Measurements from ENCODE around the gene UNCX. TPM values are rescaled to one million over a fixed set of nuclear protein-coding genes. Genes with fewer than 3 reads are reported as not detected.
"Not testable (repeated sequence)": the region's sequence is repeated elsewhere in the genome, so short reads cannot be mapped to it uniquely, and the experiment has no call there.

The UNCX gene
- total RNA-seq = not detected

DNA sequence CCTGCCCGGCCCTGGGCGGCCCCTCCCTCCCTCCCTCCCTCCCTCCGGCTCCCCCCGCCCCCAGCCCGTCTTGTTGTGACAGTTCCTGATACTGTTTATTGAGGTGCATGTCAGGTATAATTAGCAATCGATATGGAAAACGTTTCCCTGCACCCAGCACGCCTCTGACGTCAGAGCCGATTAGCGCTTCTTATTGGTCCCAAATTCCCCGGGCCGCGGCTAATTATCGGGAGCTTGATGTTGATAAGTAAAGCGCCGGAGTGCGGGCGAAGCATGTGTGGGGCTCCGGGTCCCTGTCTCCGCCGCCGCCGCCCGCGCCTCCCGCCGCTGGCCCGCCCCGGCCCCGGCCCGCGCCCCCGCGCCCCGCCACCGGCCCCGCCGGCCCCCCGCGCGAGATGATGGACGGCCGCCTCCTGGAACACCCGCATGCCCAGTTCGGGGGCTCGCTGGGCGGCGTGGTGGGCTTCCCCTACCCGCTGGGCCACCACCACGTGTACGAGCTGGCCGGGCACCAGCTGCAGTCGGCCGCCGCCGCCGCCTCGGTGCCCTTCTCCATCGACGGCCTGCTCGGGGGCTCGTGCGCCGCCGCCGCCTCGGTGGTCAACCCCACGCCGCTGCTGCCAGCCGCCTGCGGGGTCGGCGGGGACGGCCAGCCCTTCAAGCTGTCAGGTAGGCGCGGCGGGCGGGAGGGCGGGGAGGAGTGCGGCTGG, at the start of gene UNCX:
Gene UNCX, plus strand, starts transcription at position 250 of the 710 bp plus-strand sequence. Its CDS starts 146 bp downstream, at position 396.
- POLR2A ChIA-PET = no interaction called here
- CTCF ChIA-PET = no interaction called here

DNA sequence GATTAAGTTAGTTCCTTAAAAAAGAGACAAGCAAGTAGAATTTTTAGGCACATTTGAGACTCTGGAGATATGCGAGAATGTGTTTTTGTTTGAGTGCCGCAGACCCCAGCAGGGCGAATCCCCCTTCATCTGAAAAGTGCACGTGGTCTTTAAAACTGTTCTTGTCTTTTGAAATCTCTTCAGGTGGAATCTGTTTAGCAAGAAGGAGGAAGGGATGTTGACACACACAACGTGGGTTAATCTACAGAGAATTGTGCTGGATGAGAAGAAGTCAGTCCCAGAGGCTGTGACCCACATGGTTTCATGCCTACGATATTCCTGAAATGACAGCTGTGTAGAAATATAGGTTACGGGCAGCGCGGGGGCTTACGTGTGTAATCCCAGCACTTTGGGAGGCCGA, 45.5 kb upstream of the UNCX start:
- ChIA-PET POLR2A (no interaction called here), CTCF (no interaction called here)

DNA sequence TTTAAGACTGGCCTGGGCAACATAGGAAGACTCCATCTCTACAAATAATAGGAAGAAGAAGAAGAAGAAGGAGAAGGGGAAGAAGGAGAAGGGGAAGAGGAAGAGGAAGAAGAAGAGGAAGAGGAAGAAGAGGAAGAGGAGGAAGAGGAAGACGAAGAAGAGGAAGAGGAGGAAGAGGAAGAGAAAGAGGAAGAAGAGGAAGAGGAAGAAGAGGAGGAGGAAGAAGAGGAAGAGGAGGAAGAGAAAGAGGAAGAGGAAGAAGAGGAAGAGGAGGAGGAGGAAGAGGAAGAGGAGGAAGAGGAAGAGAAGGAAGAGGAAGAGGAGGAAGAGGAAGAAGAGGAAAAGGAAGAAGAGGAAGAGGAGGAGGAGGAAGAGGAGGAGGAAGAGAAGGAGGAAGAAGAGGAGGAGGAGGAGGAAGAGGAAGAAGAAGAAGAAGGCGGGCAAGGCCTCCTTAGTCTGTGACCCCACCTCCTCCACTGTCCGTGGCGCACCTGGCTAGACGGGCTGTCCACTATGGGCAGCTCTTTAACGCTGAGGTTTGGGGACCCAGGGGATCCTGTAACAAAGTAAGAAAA, 43.9 kb upstream of the UNCX start:
- ChIA-PET POLR2A (no interaction called here), CTCF (interaction anchor here (0.8 to 1.4 kb wide), 3 partner anchors 24 to 1001 kb away, joined by 3 to 4 read pairs (median 3); no protein-coding TSS in a partner anchor)

DNA sequence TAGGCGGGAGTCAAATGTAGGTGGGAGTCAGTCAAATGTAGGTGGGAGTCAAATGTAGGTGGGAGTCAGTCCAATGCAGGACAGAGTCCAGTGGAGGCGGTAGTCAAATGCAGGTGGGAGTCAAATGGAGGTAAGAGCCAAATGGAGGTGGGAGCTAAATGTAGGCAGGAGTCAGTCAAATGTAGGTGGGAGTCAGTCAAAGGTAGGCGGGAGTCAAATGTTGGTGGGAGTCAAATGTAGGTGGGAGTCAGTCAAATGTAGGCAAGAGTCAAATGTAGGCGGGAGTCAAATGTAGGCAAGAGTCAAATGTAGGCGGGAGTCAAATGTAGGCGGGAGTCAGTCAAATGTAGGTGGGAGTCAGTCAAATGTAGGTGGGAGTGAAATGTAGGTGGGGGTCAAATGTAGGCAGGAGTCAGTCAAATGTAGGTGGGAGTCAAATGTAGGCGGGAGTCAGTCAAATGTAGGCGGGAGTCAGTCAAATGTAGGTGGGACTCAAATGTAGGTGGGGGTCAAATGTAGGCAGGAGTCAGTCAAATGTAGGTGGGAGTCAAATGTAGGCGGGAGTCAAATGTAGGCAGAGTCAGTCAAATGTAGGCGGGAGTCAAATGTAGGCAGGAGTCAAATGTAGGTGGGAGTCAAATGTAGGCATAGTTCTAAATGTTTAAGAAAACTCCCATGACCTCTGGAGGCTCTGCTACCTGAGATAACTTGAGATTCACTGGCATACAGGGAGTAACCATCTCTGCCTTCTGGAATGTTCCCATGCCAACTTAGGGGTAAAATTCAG, 42.5 kb upstream of the UNCX start:
- CTCF ChIA-PET = interaction anchor here (0.9 kb wide), 1 partner anchor 14 kb away, joined by 4 read pairs; no protein-coding TSS in a partner anchor

DNA sequence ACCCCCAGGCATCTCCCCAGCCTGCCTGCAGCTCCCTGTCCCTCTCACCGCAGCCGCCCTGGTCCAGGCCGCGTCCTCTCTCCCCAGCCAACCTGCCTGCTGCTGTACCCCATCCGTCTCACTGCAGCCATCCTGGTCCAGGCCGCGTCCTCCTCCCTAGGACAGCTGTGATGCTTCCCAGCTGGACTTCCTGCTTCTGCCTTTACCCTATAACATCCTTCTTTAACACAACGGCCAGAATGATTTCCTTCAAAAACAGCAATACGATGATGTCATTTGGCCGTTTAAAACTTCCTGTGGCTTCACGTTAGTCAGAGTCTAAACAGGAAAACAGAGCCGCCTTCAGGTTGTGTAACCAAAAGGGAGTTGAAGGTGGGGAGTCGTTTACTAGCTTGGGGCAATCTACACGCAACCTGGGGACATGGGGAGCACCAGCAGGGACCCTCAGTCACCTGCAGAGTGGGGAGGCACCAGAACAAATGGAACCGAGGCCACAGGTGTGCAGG, 40.4 kb upstream of the UNCX start:
- ChIA-PET POLR2A (interaction anchor here (0.6 kb wide), 1 partner anchor 12 kb away, joined by 3 read pairs; no protein-coding TSS in a partner anchor), CTCF (interaction anchor here (2.0 kb wide), 1 partner anchor 9 kb away, joined by 9 read pairs; no protein-coding TSS in a partner anchor)

More for the DNA sequence above, 42.5 kb upstream of the UNCX start:
- POLR2A ChIA-PET = no interaction called here

DNA sequence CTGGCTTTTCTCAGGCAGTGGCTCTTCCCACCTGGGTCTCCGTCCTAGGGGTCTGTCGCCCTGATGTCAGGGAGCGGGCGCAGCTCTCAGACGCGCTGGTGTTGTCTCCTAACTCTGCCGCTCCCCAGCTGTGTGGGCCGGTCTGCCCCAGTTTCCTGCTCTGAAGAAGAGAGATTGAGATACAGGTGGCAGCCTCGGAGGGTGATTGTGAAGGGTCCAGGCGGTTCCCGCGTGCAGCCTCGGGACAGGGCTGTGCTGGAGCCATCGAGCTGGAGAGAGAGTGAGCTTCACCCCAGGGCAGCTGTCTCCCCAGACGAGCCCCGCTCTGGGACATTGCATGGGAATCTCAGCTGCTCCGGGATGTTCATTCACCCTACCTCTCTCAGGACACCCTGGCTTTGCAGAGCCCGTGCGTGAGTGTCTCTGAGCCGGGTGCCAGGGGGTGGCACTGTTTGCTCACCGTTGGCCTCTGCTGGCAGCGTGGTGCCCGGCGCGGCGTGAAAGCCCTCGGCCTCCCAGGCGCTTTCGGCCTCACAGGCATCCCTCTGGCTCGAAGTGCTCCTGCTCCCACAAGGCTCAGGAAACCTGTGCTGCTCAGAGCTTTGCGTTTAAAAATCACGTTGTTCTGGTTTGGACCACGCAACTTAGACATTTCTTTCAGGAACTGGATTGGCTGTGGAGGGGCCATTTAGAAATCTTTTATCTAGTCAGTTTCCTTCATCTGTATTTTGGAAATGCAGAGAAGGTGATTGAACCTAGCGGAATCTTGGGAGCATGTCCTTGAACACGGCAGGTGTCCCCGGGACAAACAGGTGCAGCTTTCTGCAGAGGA, 38.9 kb upstream of the UNCX start:
- ChIA-PET POLR2A (no interaction called here), CTCF (interaction anchor here (0.8 to 1.4 kb wide), 2 partner anchors 8 to 21 kb away, joined by 3 read pairs; no protein-coding TSS in a partner anchor)

DNA sequence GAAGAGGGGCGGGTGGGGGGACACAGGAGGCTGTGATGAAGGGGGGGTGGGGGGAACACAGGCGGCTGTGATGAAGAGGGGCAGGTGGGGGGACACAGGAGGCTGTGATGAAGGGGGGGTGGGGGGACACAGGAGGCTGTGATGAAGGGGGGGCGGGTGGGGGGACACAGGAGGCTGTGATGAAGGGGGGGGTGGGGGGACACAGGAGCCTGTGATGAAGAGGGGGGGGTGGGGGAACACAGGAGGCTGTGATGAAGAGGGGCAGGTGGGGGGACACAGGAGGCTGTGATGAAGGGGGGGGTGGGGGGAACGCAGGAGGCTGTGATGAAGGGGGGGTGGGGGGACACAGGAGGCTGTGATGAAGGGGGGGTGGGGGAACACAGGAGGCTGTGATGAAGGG, 36.2 kb upstream of the UNCX start:
- POLR2A ChIA-PET, CTCF ChIA-PET: not testable (repeated sequence)

DNA sequence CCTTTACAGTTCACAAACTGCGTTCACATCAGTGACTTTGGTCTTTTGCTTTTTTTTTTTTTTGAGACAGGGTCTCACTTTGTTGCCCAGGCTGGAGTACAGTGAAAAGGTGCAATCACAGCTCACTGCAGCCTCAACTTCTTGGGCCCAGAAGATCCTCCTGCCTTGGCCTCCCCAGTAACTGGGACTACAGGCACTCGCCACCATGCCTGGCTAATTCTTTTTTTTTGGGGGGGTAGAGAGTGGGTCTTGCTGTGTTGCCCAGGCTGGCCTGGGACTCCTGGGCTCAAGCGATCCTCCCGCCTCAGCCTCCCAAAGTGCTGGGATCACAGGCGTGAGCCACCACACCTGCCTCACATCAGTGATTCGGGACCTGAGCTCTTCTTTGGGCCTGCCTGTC, 35.7 kb upstream of the UNCX start:
- ChIA-PET CTCF (no interaction called here), POLR2A (no interaction called here)

DNA sequence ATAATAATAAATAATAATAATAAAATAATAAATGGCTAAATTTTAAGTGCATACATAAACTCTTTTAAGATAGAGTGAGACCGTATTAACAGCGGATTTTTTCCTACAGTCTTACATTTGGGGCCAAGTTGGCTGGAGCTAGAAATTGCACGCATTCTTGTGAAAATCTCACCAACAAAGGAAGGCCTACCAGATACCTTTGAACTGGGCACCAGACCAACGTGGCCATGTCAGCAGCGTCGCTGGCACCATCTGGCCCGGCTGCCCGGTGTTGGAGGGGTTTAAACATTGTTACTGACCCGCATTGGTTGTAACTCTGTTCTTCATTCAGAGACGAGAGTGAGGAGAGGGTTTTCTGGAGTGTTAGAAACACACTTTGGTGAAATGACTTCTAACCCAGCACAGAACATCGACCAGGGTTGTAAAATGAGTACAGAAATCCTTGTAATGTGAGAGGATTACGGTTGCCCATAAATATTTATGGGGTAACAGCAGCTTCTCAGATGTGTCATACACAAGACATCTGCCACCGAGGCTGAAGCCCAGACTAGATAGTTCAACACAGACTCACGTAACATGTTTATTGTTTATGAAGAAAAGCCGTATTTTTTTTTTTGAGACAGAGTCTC, 34.6 kb upstream of the UNCX start:
- CTCF ChIA-PET = interaction anchor here (1.1 kb wide), 1 partner anchor 22 kb away, joined by 3 read pairs; no protein-coding TSS in a partner anchor
- POLR2A ChIA-PET = no interaction called here

DNA sequence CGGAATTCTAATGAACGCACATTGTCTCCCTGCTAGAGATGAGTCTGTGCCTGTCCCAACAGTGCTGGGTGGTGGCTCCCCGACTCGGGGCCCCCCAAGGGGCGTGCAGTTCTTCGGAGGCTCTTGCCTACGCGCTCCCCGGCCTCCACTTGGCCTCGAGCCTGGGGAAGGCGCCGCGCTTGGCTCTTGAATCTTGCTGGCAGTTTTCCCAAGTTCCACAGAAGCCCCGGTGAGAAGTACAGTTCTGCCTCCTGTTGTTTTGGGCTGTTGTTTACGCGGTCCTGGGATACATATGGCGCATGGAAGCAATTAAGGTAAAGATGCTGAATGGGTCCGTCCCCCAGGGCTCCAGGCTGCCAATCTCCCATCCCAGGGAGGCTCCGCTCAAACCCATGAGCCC, 32.6 kb upstream of the UNCX start:
- ChIA-PET CTCF (no interaction called here), POLR2A (no interaction called here)

DNA sequence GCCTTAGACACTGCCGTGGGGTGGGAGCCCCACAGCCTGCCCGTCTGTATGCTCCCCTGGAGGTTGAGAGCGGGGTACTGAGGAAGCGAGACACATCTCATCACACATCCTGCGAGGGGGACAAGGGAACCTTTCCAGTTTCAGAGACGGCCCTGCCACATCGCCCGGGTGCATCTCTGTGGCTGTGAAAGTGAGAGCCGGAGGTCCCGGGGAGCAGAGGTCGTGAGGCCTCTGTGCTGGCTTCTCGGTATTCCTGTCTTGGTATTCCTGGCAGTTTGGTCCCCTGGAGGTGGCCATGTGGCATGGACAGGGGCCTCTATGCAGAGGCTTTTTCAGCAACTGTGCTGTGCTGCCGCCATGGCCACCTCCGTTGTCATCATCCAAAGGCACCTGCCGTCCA, 30.8 kb upstream of the UNCX start:
- POLR2A ChIA-PET = no interaction called here
- CTCF ChIA-PET = no interaction called here

DNA sequence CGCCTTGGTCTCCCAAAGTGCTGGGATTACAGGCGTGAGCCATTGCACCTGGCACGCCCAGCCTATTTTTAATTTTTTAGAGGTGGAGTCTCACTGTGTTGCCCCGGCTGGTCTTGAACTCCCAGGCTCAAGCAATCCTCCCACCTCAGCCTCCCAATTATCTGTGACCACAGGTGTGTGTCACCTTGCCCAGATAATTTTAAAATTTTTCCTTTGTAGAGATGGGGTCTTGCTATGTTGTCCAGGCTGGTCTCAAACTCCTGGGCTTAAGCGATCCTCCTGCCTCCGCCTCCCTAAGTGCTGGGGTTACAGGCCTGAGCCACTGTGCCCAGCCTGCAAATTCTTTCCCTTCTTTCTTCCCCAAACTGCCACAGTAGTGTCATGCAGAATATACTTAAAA, 29.8 kb upstream of the UNCX start:
- CTCF ChIA-PET, POLR2A ChIA-PET: not testable (repeated sequence)

DNA sequence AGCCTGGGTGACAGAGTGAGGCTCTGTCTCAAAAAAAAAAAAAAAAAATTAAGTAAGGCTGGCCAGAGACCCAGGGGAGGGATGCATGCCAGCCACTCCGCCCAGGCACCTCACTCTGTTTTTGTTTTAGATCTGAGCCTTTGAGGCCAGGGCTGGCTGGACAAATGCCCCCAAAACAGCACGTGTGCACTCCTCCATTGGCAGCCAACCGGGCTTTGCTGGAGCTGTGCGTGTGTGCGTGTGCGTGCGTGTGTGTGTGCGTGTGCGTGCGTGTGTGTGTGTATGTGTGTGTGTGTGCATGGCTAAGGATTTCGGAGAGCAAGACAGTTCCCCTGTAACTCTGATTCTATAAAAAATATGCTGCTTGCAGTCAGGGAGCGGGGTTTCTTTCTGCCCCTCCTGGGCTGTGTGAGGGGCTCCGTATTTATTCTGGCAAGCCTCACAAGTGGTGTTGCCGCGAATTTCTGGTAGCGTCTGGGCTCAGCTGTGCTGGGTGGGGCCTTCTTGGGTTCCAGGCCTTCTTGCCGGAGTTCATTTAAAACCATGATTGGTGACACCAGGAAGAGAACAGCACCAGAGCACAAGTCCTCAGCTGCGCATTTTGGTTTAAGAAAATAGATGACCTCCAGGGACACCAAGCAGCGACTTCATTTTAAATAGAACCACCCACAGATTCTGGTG, 28.1 kb upstream of the UNCX start:
- CTCF ChIA-PET = interaction anchor here (1.2 kb wide), 2 partner anchors 22 to 48 kb away, joined by 3 read pairs; no protein-coding TSS in a partner anchor
- POLR2A ChIA-PET = no interaction called here

DNA sequence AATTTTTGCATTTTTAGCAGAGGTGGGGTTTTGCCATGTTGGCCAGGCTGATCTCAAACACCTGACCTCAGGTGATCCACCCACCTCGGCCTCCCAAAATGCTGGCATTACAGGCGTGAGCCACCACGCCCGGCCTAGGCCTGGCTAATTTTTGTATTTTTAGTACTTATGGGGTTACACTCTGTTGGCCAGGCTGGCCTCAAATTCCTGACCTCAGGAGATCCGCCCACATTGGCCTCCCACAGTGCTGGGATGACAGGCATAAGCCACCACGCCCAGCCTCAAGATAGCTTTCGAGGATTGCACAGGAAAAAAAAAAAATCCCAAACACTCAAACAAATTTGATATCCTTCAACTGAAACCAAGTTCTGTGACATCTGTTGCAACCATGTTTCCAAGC, 26.9 kb upstream of the UNCX start:
- CTCF ChIA-PET = interaction anchor here (0.5 to 1.2 kb wide), 2 partner anchors 49 to 1143 kb away, joined by 3 read pairs; no protein-coding TSS in a partner anchor
- POLR2A ChIA-PET = not testable (repeated sequence)

DNA sequence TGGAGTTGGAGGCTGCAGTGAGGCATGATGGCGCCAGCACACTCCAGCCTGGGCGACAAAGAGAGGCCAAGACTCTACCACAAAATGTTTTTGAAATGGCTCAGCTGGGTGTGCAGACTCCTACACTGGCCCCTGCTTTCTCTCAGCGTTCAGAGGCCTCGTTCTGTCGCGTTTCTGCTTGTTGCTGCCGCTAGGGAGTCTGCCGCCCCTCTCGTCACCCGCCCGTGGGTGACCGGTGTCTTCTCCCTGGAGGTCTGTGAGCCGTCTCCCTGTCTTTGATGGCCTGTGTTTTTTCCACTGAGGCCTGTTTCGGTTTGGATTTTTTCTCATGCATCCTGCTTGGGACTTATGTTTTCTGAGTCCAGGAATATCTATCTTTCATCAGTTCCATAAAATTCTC, 23.6 kb upstream of the UNCX start:
- ChIA-PET POLR2A (no interaction called here), CTCF (no interaction called here)

DNA sequence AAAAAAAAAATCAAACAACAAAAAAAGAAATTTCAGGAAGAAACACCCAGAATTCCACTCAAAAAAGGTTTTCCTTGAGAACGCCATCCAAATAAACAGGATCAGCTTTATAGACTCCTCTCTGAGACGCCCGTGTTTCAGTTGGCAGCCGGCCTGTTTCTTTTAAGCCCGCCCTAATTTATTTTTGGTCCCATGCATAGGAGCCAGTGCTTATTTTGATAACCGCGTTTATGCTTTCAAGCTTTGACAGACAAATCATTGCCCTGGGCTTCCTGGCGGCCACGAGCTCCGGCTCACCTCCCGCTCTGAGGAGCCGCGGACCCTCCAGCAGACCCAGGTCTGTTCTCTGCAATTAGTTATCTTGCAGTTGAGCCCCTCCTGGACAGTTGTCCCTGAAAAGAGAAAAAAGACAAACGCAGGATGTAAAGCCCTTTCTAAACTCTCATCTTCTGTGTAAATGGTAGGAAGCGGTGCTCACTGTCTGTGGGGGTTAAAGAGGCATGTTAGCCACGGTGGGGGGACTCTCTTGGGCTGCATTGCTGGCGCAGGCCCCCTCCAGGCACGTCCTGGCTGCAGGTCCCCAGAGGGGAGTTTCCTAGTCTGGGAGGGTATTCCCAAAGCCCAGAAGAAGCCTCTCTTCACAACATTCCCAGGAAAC, 22.2 kb upstream of the UNCX start:
- ChIA-PET CTCF (interaction anchor here (1.6 kb wide), 1 partner anchor 15 kb away, joined by 5 read pairs; no protein-coding TSS in a partner anchor), POLR2A (no interaction called here)

DNA sequence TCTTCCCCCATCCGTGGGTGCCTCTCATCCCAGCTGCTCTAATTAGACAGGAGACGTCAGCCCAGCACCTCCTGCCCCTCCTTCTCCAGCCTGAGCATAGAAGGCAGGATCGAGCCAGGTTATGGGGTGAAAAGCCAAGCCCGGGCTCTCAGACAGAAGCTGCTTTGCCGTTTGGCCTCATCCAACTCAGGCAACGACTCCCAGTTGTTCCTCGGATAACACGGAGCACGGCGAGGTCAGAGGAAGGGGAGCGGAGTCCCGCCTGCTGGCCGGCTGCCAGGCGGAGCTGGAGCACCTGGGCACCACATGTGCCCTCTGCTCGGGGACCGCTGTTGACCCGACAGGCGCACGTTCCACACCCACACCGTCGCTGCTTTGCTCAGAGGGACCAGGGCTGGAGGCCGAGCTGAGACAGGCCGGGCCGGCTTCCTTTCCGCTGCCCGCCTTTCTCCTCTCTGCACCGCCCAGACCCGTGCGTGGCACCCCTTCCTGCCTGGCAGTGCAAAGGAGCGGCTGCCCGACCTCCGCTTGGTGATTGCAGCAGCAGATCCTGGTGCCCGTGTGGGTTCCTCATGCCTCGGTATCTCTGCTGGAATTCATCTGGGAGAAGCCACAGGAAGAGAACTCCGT, 21.6 kb upstream of the UNCX start:
- CTCF ChIA-PET = interaction anchor here (1.6 kb wide), 1 partner anchor 14 kb away, joined by 5 read pairs; no protein-coding TSS in a partner anchor
- POLR2A ChIA-PET = no interaction called here
